Inflammatory macrophage treated with lipopolysaccharide for 4 hours (primary cell): ENCODE results near the gene PRKN.

Source experiments
- DNase-seq: peaks from one replicate; pipeline ENCODE4 v3.0.0-alpha.2; 2020

PRKN gene

DNA sequence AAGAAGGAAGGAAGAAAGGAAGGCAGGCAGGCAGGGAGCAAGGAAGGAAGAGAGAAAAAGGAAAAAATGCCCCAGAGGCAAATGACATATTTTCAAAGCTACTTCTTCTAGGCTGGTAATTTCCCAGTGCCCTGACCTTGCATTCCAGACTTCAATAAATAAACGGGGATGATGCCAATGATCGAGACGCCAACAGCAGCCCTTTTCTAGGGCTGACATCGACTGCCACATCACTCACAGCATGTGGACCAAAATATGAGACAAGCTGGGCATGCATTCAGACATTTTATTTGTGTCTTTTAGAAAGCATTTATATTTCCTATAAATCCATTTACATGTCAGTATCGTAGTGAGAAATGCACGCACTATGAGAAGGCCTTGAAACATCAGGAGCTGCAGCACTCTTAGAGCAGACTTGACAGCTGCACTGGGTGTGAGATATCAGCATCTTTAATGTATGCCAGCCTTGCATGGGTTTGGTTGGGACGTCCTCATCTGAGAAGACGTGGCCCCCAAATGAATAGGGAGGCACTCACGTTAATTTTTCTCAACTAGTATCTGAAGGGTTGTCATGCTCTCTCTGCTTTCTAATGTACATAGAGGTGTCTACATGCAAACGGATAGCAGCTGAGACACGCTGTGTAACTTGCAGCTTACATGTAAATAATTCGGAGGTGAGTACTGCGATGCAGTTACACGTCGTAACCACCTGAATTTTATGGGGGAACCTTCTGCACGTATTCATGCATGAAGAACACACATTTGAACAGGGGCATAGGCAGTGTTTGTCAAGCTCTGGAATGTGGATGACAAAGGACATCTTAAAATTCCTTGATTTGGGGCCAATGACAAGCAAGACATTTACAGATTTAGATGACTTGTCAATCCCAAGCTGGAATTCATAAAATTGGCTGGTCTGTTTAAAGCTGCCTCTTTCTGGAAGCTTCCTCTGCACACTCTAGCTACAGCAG, 1304.6 kb downstream of the PRKN start:
- DNase-seq: no peak

- DNase-seq: peak; percentile 38
Measured at GRCh38 chr6:161418463-161418945, 1309.1 kb downstream of the PRKN start.

GRCh38 chr6:161417717-161418462, 1309.7 kb downstream of the PRKN start:
- no peak for DNase-seq

DNA sequence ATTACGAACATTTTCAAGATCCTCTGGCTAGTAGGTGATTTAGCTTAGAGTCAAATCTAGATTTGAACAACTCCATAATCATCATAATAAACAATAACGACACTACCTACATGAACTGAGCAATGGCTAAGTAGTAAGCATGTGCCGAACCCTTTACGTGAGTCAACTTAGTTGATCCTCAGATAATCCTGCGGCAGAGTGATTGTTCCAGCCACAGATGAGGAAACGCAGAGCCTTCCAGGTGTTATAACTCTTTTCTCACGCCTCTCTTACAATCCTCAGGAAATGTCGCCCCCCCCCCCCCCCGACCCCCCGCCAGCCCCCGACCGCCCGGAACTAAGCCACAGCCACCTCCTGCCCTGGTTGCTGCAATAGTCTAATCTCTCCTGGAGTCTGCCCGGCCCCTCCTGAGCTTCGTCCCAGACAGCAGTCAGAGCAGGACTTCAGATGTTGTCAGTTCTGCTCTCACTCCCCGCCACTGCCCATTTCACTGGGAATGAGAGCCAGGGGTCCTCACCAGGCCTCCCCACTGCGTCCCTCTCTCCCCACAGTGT, 1312.2 kb downstream of the PRKN start:
- DNase-seq: no peak

- DNase-seq: no peak
Measured at GRCh38 chr6:161414707-161415106, 1312.9 kb downstream of the PRKN start.

- DNase-seq: no peak
Measured at GRCh38 chr6:161414180-161414579, 1313.4 kb downstream of the PRKN start.

DNA sequence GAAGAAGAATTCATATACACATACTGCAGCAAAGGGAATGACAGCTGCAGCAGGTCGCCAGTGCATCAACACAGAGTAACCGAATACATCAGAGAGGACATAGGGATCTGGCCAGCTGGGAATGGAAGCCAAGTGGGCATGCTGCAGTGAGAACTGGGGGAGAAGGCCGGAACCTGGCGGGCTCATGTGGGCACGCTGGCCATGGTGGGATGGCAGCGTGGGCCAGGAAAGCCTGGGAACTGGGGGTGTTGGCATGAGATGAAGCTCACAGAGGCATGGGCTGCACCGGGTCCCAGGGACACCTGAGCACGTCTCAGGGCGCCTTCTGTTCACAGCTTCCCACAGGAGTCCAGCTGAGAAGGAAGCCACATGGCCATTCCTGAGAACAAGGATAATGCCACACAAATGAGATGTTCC, 1314.2 kb downstream of the PRKN start:
- DNase-seq: no peak

- no peak for DNase-seq
Measured at GRCh38 chr6:161412795-161413194, 1314.8 kb downstream of the PRKN start.

DNA sequence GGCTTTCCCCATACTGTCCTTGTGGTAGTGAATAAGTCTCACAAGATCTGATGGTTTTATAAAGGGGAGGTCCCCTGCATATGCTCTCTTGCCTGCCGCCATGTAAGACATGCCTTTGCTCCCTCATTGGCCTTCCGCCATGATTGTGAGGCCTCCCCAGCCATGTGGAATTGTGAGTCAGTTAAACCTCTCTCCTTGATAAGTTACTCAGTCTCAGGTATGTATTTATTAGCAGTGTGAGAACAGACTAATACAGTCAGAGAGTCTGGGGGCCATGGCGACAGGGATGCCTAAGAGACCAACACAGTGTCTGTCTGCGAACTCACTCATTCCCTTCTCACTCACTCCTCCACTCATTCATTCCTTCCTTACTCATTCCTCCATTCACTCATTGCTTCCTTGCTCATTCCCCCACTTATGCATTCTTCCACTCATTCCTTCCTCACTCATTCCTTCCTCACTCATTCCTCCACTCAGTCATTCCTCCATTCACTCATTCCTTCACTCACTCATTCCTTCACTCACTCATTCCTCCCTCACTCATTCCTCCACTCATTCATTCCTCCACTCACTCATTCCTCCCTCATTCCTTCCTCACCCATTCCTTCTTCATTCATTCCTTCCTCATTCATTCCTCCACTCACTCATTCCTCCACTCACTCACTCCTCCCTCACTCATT, 1316.2 kb downstream of the PRKN start:
- DNase-seq: no peak

GRCh38 chr6:161410736-161411135, 1316.8 kb downstream of the PRKN start:
- no peak for DNase-seq

- no peak for DNase-seq
Measured at GRCh38 chr6:161410076-161410475, 1317.5 kb downstream of the PRKN start.

DNA sequence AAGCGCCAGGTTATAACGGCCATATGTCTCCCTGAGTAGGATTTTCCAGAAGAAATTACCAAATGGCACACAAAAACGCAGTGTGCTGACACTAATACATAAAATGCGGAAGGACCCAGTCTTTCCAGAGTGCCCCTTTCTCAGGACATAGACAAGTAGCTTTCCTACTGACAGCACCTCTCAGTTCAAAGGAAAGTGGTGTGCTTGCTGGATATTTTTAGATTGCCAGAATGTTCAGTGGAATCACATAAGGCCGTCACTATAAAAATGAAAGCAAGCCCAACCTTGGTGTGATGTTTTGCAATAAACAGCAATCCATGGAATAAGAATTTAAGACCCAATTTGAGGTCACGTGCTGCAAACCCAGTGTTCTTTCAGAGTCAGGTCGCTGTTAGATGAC, 1318.2 kb downstream of the PRKN start:
- no peak for DNase-seq

GRCh38 chr6:161408041-161408440, 1319.5 kb downstream of the PRKN start:
- no peak for DNase-seq

GRCh38 chr6:161407581-161407980, 1320.0 kb downstream of the PRKN start:
- DNase-seq: peak; percentile 5

- DNase-seq: no peak
Measured at GRCh38 chr6:161407115-161407514, 1320.5 kb downstream of the PRKN start.

DNA sequence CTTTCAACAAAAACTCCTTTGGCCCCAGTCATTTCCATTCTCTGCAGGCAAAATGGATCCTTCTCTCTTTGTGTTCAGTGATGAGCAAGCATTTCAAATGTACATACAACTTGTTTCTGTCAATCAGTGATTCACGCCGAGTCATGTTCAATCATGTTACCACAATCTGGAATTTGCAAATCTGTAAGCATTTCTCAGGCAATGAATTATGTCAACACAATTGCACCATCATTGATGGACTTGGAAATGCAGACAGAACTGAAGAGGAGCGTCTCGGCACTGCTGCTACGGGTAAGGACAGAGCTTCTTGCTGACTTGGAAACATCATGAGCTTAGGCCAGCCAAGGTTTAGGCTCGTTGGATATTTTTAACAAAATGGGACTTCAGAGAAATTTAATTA, 1320.9 kb downstream of the PRKN start:
- DNase-seq: peak; percentile 50

DNA sequence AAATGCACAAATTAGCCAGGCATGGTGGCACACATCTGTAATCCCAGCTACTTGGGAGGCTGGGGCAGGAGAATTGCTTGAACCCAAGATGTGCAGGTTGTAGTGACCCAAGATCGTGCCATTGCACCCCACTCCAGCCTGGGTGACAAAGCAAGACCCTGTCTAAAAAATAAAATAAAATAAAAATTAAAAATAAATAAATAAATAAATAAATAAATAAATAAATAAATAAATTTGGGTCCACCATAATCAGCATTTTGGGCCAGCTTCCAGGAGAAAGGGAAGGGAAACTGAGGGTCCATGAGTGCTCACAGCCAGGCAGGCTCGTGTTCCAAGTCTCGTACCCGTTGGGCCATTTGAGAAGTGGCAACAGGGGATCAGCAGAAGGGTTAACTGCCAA, 1322.1 kb downstream of the PRKN start:
- DNase-seq: no peak

DNA sequence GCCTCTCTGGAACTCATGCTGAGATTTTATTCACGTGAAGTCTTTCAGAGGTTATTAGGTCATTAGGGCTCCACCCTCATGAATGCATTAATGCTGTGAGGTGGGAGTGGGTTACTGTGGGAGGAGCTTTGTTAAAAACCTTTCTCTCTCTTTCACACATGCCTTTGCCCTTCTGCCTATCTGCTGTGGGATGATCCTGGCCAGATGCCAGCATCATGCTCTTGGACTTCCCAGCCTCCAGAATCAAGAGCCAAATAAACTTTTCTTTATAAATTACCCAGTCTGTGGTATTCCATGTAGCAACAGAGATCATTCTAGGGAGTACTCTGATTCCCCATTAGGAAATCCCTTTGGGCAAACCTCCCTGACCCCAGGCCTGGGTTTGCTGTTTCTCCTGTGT, 1323.8 kb downstream of the PRKN start:
- no peak for DNase-seq

GRCh38 chr6:161401587-161402309, 1325.8 kb downstream of the PRKN start:
- no peak for DNase-seq

DNA sequence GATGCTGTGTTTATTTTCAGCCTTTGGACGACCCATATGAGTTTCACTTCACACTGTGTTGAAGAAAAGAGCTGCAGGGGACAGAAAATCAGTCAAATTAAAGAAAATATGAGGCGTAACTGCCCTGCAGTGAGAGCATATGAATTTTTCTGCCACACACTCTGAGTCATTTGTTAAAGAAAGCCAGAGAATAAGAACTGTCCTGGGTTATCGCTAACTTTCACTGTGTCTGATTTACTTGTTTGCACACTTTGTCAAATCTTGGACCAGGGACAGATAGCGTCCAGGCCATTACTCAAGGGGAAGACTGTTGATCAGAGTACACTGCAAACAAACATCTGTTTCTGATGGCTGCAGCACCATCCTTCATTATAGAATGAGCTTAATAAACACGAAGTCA, 1326.9 kb downstream of the PRKN start:
- no peak for DNase-seq

GRCh38 chr6:161396539-161396938, 1331.0 kb downstream of the PRKN start:
- DNase-seq: no peak

DNA sequence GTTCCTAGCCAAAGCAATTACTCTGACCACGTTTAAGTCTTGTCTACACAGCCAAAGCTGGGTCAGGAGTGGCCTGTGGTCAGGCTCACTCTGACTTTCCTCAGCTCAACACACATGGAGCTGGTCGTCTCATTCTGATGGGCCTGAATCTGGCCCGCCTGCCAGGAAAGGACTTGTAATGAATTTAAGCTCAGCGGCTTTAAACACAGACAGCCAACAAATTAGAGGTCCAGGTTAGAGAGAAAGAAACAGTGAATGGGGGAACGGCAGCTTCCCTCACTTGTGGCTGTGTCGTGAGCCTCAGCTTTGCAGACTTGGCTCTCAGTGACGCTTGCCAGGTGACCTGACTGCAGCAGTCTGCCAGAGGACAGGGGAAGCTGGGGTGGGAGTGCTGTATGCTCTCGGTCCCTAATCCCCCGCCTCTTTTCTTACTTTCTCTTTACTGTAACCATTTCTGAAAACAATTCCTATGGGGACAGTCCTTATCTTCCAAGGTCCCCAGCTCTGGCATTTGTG, 1331.8 kb downstream of the PRKN start:
- DNase-seq: no peak
